WTC11 (cell line): ENCODE measurements around the gene CDKL5. TPM values are rescaled to one million over a fixed set of nuclear protein-coding genes. Genes with fewer than 3 reads are reported as not detected.

Experiments used
- ATAC-seq: fragments of 200-7000 bp; cut with Tn5 transposase; 2 replicates; pipeline ENCODE4 v1.10.0; 2021; ENCODE audit warnings: mild to moderate bottlenecking, moderate library complexity
- CTCF ChIA-PET: fragments of 300-600 bp; sonication (Branson Sonifier 250); formaldehyde crosslinking; loops from one replicate; lab custom pipeline; 2021; ENCODE audit warnings: antibody characterized with exemption; lab: Charles Lee
- POLR2A ChIA-PET: fragments of 350-600 bp; sonication (Branson Sonifier 250); formaldehyde crosslinking; loops from one replicate; lab custom pipeline; 2021; ENCODE audit warnings: antibody characterized with exemption; lab: Charles Lee
- DNase-seq: peaks from one replicate; pipeline ENCODE4 v3.0.0; 2021; ENCODE audit warnings: low spot score
- H3K27ac Mint-ChIP-seq: 2 replicates; pipeline ENCODE4 v1.8.0; 2021; ENCODE audit warnings: mixed read lengths
- H3K27me3 Mint-ChIP-seq: 2 replicates; pipeline ENCODE4 v1.8.0; 2021; ENCODE audit warnings: low read depth, mild to moderate bottlenecking, moderate library complexity, mixed read lengths
- H3K36me3 Mint-ChIP-seq: 2 replicates; pipeline ENCODE4 v1.8.0; 2021; ENCODE audit warnings: mixed read lengths
- H3K4me1 Mint-ChIP-seq: 2 replicates; pipeline ENCODE4 v1.8.0; 2022; ENCODE audit warnings: mixed read lengths
- H3K4me3 Mint-ChIP-seq: 2 replicates; pipeline ENCODE4 v1.8.0; 2021; ENCODE audit warnings: mild to moderate bottlenecking, moderate library complexity, mixed read lengths
- H3K9me3 Mint-ChIP-seq: 2 replicates; pipeline ENCODE4 v1.8.0; 2021; ENCODE audit warnings: mixed read lengths
- AR ChIP-seq: fragments of 250-450 bp; sonication (Bioruptor Pico); IDR thresholded peaks from 2 replicates; pipeline ENCODE4 v1.9.0; 2021; ENCODE audit warnings: mild to moderate bottlenecking
- ATF2 ChIP-seq: sonication (generic); formaldehyde crosslinking; IDR thresholded peaks from 2 replicates; pipeline ENCODE4 v1.8.1; 2022; ENCODE audit warnings: low read depth, missing genetic modification reagents, borderline replicate concordance
- FOXP4 ChIP-seq: sonication (generic); formaldehyde crosslinking; IDR thresholded peaks from 2 replicates; pipeline ENCODE4 v1.8.0; 2022; ENCODE audit warnings: mild to moderate bottlenecking, missing genetic modification reagents
- IRF2 ChIP-seq: sonication (generic); formaldehyde crosslinking; IDR thresholded peaks from 2 replicates; pipeline ENCODE4 v1.8.0; 2022; ENCODE audit warnings: low read depth, missing genetic modification reagents, borderline replicate concordance
- KAT7 ChIP-seq: sonication (generic); formaldehyde crosslinking; IDR thresholded peaks from 2 replicates; pipeline ENCODE4 v1.8.1; 2023; ENCODE audit warnings: missing genetic modification reagents, mild to moderate bottlenecking, borderline replicate concordance
- MAX ChIP-seq: sonication (generic); formaldehyde crosslinking; IDR thresholded peaks from 2 replicates; pipeline ENCODE4 v1.8.0; 2022; ENCODE audit warnings: mild to moderate bottlenecking, missing genetic modification reagents
- MLX ChIP-seq: sonication (generic); formaldehyde crosslinking; IDR thresholded peaks from 2 replicates; pipeline ENCODE4 v1.8.1; 2023; ENCODE audit warnings: mild to moderate bottlenecking, missing genetic modification reagents, moderate library complexity
- NR1H2 ChIP-seq: sonication (generic); formaldehyde crosslinking; IDR thresholded peaks from 2 replicates; pipeline ENCODE4 v1.9.0; 2021; ENCODE audit warnings: mild to moderate bottlenecking, moderate library complexity, missing genetic modification reagents
- NR2C2 ChIP-seq: sonication (generic); formaldehyde crosslinking; IDR thresholded peaks from 2 replicates; pipeline ENCODE4 v1.8.0; 2022; ENCODE audit warnings: mild to moderate bottlenecking, missing genetic modification reagents
- TEAD1 ChIP-seq: sonication (generic); formaldehyde crosslinking; IDR thresholded peaks from 2 replicates; pipeline ENCODE4 v1.8.0; 2022; ENCODE audit warnings: mild to moderate bottlenecking, missing genetic modification reagents
- ZNF232 ChIP-seq: sonication (generic); formaldehyde crosslinking; IDR thresholded peaks from 2 replicates; pipeline ENCODE4 v1.8.0; 2022; ENCODE audit warnings: mild to moderate bottlenecking, missing genetic modification reagents
- ZNF416 ChIP-seq: fragments of 250-450 bp; sonication (Bioruptor Pico); IDR thresholded peaks from 2 replicates; pipeline ENCODE4 v1.9.0; 2021; ENCODE audit warnings: mild to moderate bottlenecking, inconsistent platforms
- ZNF425 ChIP-seq: fragments of 250-450 bp; sonication (Bioruptor Pico); conservative IDR thresholded peaks from 2 replicates; pipeline ENCODE4 v1.9.0; 2021; ENCODE audit warnings: mild to moderate bottlenecking
- total RNA-seq: library from RNA; stranded (reverse); gene quantifications from 3 replicates; pipeline ENCODE4 v1.2.3, GENCODE V29; 2021
- TF ChIP-seq, protein P1 (sequence below): sonication (generic); formaldehyde crosslinking; IDR thresholded peaks from 2 replicates; pipeline ENCODE4 v1.8.1; 2023; ENCODE audit warnings: mild to moderate bottlenecking, missing genetic modification reagents, moderate library complexity
- TF ChIP-seq, protein P2 (sequence below): sonication (generic); formaldehyde crosslinking; IDR thresholded peaks from 2 replicates; pipeline ENCODE4 v1.8.1; 2022; ENCODE audit warnings: missing genetic modification reagents, borderline replicate concordance
- TF ChIP-seq, protein P3 (sequence below): sonication (generic); formaldehyde crosslinking; IDR thresholded peaks from 2 replicates; pipeline ENCODE4 v1.8.1; 2023; ENCODE audit warnings: mild to moderate bottlenecking, missing genetic modification reagents

CDKL5 gene
- total RNA-seq, 1 experiment from 2014 or later: 13.6 TPM

DNA sequence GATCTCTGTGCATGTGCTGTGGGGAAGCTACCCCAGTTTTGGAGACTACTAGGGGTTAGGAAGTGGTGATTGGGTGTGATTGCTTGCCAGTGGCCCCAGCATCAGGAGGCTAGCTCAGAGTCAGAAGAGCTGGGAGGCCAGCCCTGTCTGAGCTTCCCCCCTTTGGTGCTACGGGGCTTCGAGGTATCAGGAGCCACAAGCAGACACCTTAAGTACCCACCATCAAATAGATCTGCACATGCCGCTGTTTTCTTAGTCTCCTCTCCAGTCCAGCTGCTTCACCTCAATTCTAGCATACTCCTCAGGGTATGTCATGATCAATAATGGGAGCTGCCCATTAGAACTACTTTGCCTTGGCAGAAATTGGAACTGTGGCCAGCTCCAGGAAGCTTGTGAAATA is 271.2 kb downstream of the CDKL5 start:
- no peak for DNase-seq
- Mint-ChIP-seq H3K36me3 (no peaks in the 10 kb centered on the region), H3K9me3 (peaks cover 9% of the 10 kb centered on the region), H3K27ac (no peak overlapping the region), H3K4me1 (peaks cover 8% of the 10 kb centered on the region), H3K27me3 (no peaks in the 10 kb centered on the region; the same call in 1 of the 2 replicates), H3K4me3 (no peak overlapping the region)
- no peak for ATAC-seq
- POLR2A ChIA-PET: no interaction called here
- CTCF ChIA-PET: no interaction called here
- TF ChIP-seq ZNF425 (CRISPR knock-in tag) (no peak), FOXP4 (CRISPR knock-in tag) (no peak), NR2C2 (no peak), NR1H2 (CRISPR knock-in tag) (no peak), ZNF232 (CRISPR knock-in tag) (no peak), IRF2 (CRISPR knock-in tag) (no peak), MLX (CRISPR knock-in tag) (no peak), MAX (CRISPR knock-in tag) (no peak)
- TF ChIP-seq, protein P1, sequence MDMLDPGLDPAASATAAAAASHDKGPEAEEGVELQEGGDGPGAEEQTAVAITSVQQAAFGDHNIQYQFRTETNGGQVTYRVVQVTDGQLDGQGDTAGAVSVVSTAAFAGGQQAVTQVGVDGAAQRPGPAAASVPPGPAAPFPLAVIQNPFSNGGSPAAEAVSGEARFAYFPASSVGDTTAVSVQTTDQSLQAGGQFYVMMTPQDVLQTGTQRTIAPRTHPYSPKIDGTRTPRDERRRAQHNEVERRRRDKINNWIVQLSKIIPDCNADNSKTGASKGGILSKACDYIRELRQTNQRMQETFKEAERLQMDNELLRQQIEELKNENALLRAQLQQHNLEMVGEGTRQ: no peak
- TF ChIP-seq, protein P2, sequence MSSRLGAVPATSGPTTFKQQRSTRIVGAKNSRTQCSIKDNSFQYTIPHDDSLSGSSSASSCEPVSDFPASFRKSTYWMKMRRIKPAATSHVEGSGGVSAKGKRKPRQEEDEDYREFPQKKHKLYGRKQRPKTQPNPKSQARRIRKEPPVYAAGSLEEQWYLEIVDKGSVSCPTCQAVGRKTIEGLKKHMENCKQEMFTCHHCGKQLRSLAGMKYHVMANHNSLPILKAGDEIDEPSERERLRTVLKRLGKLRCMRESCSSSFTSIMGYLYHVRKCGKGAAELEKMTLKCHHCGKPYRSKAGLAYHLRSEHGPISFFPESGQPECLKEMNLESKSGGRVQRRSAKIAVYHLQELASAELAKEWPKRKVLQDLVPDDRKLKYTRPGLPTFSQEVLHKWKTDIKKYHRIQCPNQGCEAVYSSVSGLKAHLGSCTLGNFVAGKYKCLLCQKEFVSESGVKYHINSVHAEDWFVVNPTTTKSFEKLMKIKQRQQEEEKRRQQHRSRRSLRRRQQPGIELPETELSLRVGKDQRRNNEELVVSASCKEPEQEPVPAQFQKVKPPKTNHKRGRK (CRISPR knock-in tag): no peak

- peaks cover 9% of the 10 kb centered on the region for H3K9me3 Mint-ChIP-seq
- ChIA-PET CTCF (no interaction called here), POLR2A (no interaction called here)
- no peak overlapping the region for H3K4me3 Mint-ChIP-seq
- H3K4me1 Mint-ChIP-seq: peaks cover 16% of the 10 kb centered on the region
- no peaks in the 10 kb centered on the region for H3K36me3 Mint-ChIP-seq
- no peaks in the 10 kb centered on the region; the same call in 1 of the 2 replicates for H3K27me3 Mint-ChIP-seq
- no peak overlapping the region for H3K27ac Mint-ChIP-seq
- no peak for DNase-seq
- no peak for ATAC-seq
- TF ChIP-seq TEAD1 (CRISPR knock-in tag) (no peak), ATF2 (CRISPR knock-in tag) (no peak), ZNF416 (no peak), KAT7 (no peak), AR (CRISPR knock-in tag) (no peak)
- TF ChIP-seq, protein P3, sequence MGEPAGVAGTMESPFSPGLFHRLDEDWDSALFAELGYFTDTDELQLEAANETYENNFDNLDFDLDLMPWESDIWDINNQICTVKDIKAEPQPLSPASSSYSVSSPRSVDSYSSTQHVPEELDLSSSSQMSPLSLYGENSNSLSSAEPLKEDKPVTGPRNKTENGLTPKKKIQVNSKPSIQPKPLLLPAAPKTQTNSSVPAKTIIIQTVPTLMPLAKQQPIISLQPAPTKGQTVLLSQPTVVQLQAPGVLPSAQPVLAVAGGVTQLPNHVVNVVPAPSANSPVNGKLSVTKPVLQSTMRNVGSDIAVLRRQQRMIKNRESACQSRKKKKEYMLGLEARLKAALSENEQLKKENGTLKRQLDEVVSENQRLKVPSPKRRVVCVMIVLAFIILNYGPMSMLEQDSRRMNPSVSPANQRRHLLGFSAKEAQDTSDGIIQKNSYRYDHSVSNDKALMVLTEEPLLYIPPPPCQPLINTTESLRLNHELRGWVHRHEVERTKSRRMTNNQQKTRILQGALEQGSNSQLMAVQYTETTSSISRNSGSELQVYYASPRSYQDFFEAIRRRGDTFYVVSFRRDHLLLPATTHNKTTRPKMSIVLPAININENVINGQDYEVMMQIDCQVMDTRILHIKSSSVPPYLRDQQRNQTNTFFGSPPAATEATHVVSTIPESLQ (CRISPR knock-in tag): no peak
- TF ChIP-seq, protein P2 (CRISPR knock-in tag): no peak
These were observed 273.6 kb downstream of the CDKL5 start for GRCh38 chrX:18698737-18699650.
